ENCODE measurements around the gene AHNAK.
"Not testable (repeated sequence)": the region's sequence is repeated elsewhere in the genome, so short reads cannot be mapped to it uniquely, and the experiment has no call there.

The AHNAK gene

DNA sequence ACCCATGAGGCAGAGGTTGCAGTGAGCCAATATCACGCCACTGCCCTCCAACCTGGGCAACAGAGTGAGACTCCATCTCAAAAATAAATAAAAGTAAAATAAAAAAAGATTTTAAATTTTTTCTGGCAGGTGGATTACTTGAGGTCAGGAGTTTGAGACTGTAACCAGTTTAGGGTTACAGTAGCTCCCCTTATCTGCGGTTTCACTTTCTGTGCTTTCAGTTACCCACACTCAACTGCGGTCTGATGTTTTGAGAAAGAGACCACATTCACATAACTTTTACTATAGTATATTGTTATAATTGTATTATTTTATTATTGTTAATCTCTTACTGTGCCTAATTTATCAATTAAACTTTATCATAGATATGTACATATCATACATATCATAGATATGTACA lies 160.5 kb downstream of the AHNAK start:
- not testable (repeated sequence) for DNase-seq (ENCODE audit: low spot score)

DNA sequence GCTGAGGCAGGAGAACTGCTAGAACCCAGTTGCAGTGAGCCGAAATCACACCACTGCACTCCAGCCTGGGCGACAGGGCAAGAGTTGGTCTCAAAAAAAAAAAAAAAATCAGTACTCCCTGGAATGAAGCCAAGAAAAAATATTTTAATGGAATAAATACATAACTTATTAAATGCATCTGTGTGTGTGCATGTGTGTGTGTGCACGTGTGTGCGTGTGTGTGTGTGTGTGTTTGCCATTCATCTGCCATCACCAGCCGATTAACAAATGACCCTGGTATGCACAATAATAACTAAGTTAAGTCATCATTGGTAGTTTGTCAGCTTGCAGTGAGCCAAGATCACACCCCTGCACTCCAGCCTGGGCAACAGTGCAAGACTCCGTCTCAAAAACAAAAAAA lies 162.8 kb downstream of the AHNAK start:
- no peak for DNase-seq (ENCODE audit: low spot score)
